ENCODE data around the gene CENPP. TPM values are rescaled to one million over a fixed set of nuclear protein-coding genes. Genes with fewer than 3 reads are reported as not detected.
A peak's percentile ranks its signal among the peaks of the same experiment; 100 is the strongest.

Gene CENPP
- total RNA-seq, 2 donors from 2014 or later = 1.1 to 1.2 TPM

- no peak for TF ChIP-seq CTCF (IDR thresholded peaks at IDR 0.05)
- Histone ChIP-seq H3K9me3 (no peaks in the 10 kb centered on the region), H3K4me1 (peaks cover 0 to 33% of the 10 kb centered on the region in 2 donors), H3K36me3 (no peaks in the 10 kb centered on the region), H3K27ac (peak overlapping the region; percentile 46 to 61), H3K27me3 (no peaks in the 10 kb centered on the region), H3K4me3 (no peak overlapping the region)
- DNase-seq (ENCODE audit: low spot score) = no peak
Measured at GRCh38 chr9:92507005-92507404, 181.3 kb downstream of the CENPP start.

- Histone ChIP-seq H3K27me3 (no peaks in the 10 kb centered on the region), H3K9me3 (no peaks in the 10 kb centered on the region), H3K4me1 (peaks cover 0 to 33% of the 10 kb centered on the region in 2 donors), H3K36me3 (no peaks in the 10 kb centered on the region), H3K4me3 (no peak overlapping the region), H3K27ac (peak overlapping the region; percentile 33 to 61)
- no peak for DNase-seq (ENCODE audit: low spot score)
- TF ChIP-seq CTCF (IDR thresholded peaks at IDR 0.05) = no peak
Measured at GRCh38 chr9:92507496-92507895, 181.7 kb downstream of the CENPP start.

- DNase-seq (ENCODE audit: low spot score) = no peak
- Histone ChIP-seq H3K9me3 (no peaks in the 10 kb centered on the region), H3K27me3 (no peaks in the 10 kb centered on the region), H3K36me3 (no peaks in the 10 kb centered on the region), H3K4me3 (no peak overlapping the region), H3K4me1 (peaks cover 0 to 36% of the 10 kb centered on the region in 2 donors), H3K27ac (peak overlapping the region; percentile 33 to 61)
- peak in 1 of 2 donors; percentile 35 for TF ChIP-seq CTCF (IDR thresholded peaks at IDR 0.05)
Measured at GRCh38 chr9:92508018-92508820, 182.5 kb downstream of the CENPP start.

GRCh38 chr9:92509050-92509449, 183.3 kb downstream of the CENPP start:
- no peak overlapping the region for H3K4me3 ChIP-seq
- no peaks in the 10 kb centered on the region for H3K9me3 ChIP-seq
- no peak for DNase-seq (ENCODE audit: low spot score)
- TF ChIP-seq CTCF (IDR thresholded peaks at IDR 0.05) = no peak
- H3K27ac ChIP-seq = no peak overlapping the region
- peaks cover 0 to 40% of the 10 kb centered on the region in 2 donors for H3K4me1 ChIP-seq
- no peaks in the 10 kb centered on the region for H3K27me3 ChIP-seq
- H3K36me3 ChIP-seq = no peaks in the 10 kb centered on the region

- Histone ChIP-seq H3K27ac (no peak overlapping the region), H3K9me3 (no peaks in the 10 kb centered on the region), H3K36me3 (no peaks in the 10 kb centered on the region), H3K4me3 (no peak overlapping the region), H3K27me3 (no peaks in the 10 kb centered on the region), H3K4me1 (peaks cover 0 to 32% of the 10 kb centered on the region in 2 donors)
- TF ChIP-seq CTCF (IDR thresholded peaks at IDR 0.05) = no peak
- DNase-seq (ENCODE audit: low spot score) = no peak
Measured at GRCh38 chr9:92510747-92511146, 185.0 kb downstream of the CENPP start.

Measured in right atrium auricular region (tissue), 2 donors.